SK-N-SH treated with all-trans-retinoic acid at 6 μM for 48 hours (cell line): ENCODE results near the gene DDX3X.

Experiments used
- PATZ1 ChIP-seq: fragments of 250-450 bp; sonication (Bioruptor Pico); IDR thresholded peaks from 2 replicates; pipeline ENCODE4 v1.8.0; 2020; ENCODE audit warnings: mild to moderate bottlenecking, moderate library complexity, borderline replicate concordance
- RARB ChIP-seq: fragments of 250-450 bp; sonication (Bioruptor Pico); IDR thresholded peaks from 2 replicates; pipeline ENCODE4 v1.8.0; 2021; ENCODE audit warnings: mild to moderate bottlenecking, moderate library complexity
- SNAI2 ChIP-seq: fragments of 250-450 bp; sonication (Bioruptor Pico); IDR thresholded peaks from 2 replicates; pipeline ENCODE4 v1.5.0; 2020; ENCODE audit warnings: mild to moderate bottlenecking, moderate library complexity
- ZFP30 ChIP-seq: fragments of 450-650 bp; formaldehyde crosslinking; IDR thresholded peaks from 2 replicates; pipeline ENCODE4 v1.5.0; 2022; ENCODE audit warnings: mild to moderate bottlenecking, moderate library complexity
- ZNF565 ChIP-seq: fragments of 450-650 bp; formaldehyde crosslinking; conservative IDR thresholded peaks from 2 replicates; pipeline ENCODE4 v1.5.0; 2020; ENCODE audit warnings: low read depth, mild to moderate bottlenecking, moderate library complexity

- TF ChIP-seq RARB (no peak), SNAI2 (CRISPR knock-in tag) (no peak), ZNF565 (CRISPR knock-in tag) (no peak), PATZ1 (CRISPR knock-in tag) (no peak), ZFP30 (no peak)
These were observed 30.9 kb upstream of the DDX3X start for GRCh38 chrX:41303013-41303412.
